HG02798 (cell line): ENCODE data around the gene ARAF.

Source experiments
- ATAC-seq: cut with Tn5 transposase; IDR thresholded peaks from one replicate; pipeline ENCODE4 v1.9.1; 2021; ENCODE audit warnings: mild to moderate bottlenecking; ENCODE audit not compliant: unreplicated experiment, poor library complexity

Gene ARAF

DNA sequence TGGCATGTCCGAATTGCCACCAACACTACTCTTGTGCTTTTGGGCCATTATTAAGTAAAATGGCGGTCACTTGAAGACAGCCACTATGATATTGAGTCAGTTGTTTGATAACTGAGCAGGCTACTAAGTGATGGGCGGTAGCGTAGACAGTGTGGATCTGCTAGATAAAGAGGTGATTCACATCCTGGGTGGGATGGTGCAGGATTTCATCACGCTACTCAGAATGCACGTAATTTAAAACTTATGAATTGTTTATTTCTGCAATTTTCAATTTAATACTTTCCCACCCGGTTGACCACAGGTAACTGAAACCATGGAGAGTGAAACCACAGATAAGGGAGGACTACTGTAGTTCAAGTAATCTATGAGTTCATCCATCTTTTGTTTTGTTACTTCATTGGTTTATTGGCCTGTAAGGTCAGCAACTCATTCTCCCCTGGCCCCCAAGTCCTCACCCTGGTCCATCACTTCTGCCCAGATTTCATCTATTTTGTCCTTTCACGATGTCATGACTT is 2.9 kb downstream of the ARAF start:
- no peak for ATAC-seq

DNA sequence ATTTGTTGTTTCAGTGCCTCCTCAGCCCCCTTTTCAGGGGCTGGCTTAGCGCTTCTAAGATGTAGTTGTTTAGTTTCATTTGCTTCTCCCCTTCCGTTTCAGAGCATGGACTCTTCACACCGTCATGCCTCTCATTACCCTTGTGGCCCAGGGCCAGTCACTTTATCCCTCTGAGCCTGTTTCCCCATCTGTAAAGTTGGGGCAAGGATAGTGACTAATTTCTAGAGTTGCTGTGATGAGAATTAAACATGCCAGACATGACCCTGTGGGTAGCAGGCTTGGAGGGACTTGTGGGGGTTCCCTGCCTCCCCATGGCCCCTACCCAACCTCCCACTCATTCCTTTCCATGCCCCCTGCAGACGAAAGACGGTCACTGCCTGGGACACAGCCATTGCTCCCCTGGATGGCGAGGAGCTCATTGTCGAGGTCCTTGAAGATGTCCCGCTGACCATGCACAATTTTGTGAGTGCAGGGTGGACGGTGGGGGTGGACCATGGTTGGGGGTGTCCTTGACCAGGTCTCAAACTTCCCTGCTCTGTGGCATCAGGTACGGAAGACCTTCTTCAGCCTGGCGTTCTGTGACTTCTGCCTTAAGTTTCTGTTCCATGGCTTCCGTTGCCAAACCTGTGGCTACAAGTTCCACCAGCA is 3.6 kb downstream of the ARAF start:
- ATAC-seq = no peak

DNA sequence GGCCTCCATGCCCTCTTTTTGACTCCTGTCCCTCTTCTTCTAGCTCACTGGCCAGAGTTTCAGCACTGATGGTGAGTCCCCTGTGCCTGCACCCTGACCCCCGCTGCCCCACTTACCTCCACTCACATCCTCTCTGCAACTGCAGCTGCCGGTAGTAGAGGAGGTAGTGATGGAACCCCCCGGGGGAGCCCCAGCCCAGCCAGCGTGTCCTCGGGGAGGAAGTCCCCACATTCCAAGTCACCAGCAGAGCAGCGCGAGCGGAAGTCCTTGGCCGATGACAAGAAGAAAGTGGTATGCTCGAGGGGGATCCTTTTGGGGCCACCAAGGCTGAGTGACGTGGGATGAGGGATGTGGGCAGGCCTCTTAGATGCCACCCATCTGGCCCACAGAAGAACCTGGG is 5.8 kb downstream of the ARAF start:
- no peak for ATAC-seq

DNA sequence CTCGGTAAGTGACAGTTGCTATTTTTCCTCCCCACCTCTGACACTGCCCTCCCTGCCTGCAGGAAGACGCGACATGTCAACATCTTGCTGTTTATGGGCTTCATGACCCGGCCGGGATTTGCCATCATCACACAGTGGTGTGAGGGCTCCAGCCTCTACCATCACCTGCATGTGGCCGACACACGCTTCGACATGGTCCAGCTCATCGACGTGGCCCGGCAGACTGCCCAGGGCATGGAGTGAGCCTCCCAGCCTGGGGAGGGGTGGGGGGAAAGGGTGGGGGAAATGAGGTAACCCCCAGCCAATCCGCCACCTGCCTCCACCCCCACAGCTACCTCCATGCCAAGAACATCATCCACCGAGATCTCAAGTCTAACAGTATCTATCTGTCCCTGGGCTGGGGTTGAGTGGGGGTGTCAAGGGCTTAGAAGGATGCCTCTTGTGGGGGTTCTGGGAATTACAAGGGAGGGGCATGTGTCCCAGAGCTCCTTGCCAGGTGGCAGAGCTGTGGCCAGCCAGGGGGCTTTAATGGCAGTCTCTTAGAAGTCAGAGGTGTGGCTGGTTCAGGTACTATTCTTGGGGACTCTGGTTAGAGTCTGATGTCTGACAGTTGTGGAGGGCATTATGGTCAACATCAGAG is 7.8 kb downstream of the ARAF start:
- ATAC-seq = no peak

DNA sequence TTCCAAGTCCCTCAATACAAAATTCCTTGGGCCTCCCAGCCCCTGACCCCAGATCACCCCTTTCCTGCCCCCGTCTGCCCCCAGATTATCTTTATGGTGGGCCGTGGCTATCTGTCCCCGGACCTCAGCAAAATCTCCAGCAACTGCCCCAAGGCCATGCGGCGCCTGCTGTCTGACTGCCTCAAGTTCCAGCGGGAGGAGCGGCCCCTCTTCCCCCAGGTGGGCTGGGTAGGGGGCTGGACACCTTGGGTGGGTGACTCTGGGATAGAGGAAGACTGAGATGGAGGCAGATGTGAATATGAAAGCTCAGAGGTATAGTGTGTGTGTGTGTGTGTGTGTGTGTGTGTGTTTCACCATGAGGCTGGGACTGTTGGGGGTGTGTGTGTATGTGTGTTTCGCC is 9.8 kb downstream of the ARAF start:
- no peak for ATAC-seq

DNA sequence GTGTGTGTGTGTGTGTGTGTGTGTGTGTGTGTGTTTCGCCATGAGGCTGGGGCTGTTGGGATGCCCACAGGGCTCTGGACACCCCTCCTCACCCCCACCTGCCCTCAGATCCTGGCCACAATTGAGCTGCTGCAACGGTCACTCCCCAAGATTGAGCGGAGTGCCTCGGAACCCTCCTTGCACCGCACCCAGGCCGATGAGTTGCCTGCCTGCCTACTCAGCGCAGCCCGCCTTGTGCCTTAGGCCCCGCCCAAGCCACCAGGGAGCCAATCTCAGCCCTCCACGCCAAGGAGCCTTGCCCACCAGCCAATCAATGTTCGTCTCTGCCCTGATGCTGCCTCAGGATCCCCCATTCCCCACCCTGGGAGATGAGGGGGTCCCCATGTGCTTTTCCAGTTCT is 10.2 kb downstream of the ARAF start:
- ATAC-seq = no peak

DNA sequence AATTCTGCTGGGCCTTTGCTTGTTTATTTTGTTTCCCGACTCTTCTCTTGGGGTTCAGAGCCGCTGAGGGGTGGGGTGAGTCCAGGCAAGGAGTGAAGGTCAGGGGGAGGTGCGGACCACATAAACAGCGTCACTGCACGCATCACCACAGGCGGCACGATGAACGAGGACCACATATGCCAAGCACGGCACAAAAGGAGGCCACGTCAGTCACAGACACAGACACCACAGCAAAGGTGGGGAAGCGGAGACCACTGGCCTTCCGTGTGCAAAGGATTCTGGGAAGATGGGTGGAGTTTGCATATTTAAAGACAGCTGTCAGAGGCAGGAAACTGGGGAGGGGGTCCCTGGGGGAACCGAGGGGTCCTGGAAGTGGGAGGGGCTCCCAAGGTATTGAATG is 10.9 kb downstream of the ARAF start:
- no peak for ATAC-seq

DNA sequence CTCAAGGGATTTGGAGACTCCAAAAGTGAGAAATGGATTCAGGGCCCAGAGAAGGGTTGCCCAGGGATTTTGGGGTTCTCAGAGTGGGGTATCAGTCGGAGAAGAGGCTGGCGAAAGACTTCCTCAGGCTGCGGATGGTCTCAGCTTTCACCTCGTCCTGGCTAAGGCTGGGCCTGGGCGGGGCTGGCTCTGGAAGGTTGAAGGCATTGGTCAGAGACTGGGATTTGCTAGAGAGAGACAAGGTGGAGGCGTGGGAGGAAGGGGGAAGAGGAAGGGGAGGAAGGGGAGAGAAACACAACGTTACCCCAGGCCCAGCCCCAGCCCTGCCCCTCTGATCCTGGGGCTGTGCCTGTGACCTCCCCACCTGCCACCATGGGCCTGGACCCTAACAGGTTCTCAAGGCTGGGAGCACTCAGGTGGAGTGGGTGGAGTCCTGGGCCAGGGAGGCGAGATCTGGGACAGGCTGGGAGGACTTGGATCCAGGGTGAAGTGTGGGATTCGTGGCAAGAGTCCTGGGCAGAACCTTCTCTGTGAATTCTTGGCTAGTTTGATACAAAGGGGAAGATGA is 11.9 kb downstream of the ARAF start:
- no peak for ATAC-seq

DNA sequence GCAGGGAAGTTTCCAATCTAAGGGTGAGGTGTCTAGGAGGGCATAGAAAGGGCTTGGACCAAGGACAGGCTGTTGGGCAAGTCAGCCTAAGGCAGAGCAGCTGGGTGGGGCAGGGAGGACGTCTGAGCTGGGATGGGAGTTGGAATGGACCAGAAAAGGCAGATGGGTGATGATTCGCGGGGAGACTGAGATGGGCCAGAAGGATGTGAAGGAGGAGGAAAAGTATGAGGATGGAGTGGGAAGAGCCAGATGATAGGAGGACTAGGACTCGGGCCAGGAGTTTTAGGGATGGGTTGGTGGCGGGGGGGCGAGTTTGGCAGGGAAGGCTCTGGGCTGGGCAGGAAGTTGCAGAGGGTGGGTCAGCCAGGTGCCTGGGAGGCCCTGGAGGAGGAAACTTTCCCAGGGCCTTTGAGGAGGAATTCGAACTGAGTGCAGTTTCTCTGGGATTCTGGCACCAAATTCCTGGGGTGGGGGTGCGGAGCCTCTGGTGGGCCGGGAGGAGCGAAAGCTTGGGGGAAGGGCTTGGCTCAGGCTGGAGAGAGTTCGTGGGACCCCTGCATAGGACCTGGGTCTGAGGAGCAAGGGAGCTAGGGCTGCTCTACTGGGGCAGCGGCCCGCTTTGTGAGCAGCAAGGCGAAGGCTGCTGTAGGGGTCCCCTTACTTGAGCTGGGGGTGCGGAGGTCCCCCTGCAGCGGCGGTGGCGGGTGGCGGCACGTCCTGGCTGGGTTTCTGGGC is 12.5 kb downstream of the ARAF start:
- no peak for ATAC-seq

DNA sequence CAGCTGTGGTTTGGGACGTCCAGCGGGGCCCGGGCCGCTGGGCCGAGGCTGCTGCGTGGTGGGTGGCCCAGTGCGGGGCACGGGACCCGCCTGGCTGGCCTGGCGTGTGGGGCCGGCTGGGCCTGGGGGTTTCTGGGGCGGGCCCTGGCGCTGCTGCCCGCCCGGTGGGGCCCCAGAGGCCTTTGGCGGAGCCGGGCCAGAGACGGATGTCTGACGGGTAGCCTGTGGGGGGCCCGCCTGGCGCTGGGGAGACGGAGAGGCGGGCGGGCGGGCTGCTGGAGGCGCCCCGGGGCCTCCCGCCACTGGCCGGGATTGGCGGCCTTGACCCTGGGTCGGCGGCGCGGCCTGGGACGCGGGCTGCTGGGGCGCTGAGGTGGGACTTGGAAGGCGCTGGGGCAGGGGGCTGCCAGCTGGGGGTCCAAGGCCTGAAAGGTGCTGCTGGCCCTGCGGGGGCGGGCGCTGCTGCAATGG is 13.1 kb downstream of the ARAF start:
- no peak for ATAC-seq

DNA sequence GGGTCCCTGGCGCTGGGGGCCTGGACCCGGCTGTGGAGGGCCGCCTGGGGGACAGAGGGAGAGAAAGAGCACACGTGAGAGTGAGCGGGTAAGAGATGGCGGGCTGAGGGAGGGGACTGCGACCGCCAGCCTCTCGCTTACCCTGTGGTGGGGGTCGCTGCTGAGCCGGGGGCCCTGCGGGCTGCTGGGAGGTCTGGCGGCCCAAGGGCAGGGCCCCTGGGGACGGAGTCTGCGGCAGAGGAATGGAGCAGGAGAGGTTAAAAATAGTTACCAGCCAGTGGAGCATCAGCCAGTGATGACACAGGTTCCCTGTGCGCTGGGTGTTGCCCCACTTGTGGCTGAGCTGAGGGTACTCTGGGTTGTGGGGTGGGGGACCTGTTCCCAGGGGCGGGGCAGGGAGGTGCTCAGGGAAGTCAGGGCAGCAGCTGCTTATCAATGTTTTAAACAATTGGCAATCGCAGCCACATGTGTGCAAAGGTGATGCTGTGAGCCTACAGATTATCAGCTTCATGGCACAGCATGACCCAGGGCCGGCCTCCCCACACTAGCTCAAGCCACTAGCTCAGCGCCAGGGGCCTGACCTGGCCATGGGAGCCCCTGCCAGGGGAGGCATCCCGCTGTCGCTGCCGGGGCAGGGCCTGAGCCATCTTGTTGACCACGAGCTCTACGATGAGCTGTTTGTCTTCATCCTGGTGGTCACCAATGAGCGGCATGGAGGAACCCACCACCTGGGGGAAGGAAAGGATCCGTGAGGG is 13.7 kb downstream of the ARAF start:
- ATAC-seq = no peak

DNA sequence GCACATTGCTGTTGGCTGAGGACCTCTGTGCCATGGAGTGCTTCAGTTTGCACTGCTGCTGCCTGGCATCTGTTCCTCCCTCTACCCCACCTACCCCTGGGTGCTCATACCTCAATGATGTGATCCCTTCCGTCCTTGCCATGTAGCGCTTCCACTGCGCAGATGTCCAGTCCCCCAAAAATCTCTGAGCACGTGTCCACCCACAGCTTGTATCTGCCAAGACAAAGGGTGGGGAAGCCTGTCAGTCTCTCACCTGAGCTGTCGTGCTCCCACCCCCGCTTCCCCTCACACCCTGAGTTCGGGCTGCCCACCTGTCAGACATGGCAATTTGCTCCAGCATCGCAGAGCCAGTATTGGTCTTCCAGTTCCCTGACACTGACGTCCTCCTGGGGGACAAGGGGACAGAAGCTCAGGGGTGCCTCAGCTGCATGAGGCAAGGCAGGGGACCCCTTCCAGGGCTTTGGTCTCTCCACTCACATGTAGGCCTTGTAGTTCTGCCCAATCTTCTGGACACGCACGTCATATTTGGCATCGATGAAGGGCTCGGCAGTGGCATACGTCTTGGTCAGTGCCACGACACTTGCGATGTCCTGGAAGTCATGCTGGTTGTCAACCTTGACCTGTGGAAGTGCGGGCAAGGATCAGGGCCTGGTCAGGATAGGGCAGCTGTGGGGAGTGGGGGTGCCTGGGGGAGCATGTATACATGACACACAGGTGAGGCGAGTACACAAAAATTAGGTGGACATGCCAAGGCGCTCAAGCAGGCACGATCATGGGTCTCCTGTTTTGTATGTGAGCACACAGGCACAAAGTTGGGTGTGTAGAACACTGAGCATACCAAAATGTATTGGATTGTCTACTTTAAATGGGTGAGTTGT is 15.3 kb downstream of the ARAF start:
- no peak for ATAC-seq

DNA sequence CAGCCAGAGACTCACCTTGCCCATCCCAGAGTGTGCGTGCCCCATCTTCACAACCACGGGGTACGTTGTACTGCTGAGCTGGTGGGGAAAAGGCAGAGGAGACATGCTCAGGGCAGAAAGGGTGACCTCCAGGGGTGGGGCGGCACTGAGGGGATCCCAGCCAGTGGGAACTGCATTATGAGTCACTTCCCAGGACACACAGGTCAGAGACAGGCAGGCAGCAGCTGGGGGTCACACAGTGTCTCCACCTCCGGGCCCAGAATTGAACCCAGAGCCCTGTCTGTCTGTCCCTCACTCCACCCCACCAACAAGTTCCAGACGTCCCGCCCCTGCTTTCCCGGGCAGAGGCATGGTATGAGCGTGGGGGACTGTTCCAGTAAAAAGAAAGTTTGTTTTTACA is 16.4 kb downstream of the ARAF start:
- no peak for ATAC-seq

DNA sequence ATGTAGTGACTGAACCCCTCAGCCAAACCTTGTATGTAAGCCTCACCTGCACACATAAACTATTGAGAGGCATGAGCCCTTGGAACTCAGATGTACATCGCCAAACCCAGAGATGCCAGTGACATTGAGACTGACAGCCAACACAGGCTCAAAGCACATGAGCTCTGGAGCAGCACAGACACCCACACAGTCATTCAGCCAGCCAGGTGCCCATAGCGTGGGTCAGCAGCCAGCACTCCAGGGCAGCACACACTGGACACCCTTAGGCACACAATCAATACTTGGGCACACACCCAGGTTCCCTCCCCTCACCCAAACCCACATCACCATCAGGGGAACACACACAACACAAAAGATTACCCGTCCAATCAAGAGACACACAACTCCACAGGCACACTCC is 16.9 kb downstream of the ARAF start:
- no peak for ATAC-seq

DNA sequence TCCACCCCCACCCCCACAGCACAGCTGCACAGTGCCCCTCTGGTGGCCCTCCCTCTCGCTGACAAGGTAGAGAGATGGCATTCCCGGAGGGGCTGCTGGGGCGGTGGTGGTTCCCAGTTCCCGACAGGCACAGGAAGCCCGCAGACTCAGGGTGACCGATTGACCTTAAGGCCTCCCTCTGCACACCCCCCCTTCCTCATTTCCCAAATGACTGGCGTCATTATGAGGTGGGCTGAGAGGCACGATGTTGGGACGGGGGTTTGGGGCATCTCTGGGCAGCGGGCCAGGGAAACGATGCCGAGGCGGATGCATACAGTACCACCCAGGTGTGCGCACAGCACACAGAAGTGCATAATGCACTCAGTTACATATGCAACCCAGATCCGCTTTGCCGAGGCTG is 17.7 kb downstream of the ARAF start:
- ATAC-seq = no peak

DNA sequence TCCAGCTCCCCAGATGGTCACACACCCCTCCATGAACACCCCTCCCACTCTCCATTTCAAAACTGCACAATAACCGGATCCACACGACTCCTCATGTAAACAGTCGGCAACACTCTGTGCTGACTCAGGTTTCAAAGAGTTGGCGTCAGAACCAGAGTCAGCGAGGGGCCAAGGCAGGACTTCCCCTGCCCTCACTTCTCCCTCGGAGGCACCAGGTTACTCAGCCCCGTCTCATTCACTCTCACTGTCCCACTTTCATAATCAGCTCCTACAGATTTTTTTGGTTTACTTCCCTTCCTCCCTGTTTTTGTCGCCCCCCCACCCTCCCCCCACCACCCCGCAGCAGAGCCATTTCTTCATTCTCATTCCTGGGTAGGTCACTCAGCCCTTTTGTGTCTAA is 18.5 kb downstream of the ARAF start:
- no peak for ATAC-seq

DNA sequence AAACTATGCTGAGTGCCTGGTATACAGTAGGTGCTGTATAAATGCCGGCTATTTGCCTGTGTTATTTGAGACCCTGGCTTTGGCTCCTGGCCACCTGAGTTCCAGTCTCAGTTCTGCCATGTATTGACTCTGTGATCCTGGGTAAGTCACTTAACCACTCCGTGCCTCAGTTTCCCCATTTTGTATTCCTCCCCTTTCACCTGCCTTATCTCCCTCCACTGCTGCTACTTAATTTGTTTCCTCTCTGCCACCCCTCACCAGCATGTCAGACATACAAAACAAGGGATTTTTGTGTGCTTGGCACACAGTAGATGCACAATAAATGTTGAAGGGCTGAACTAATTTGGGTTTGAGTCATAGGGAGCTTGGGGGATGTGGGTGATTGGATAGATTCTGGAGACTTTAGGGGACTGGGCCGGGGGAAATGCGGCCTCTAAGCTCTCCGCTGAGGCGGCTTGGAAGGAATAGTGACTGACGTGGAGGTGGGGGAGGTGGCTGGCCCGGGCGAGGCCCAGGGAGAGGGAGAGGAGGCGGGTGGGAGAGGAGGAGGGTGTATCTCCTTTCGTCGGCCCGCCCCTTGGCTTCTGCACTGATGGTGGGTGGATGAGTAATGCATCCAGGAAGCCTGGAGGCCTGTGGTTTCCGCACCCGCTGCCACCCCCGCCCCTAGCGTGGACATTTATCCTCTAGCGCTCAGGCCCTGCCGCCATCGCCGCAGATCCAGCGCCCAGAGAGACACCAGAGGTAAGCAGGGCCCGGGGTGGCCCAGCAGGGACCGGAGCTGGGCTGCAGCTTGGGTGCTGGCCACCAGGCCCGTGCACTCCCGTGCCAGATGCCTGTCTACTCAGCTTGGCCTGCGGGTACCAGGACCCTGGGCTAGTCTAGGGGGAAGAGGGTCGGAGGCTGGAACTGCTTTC is 21.0 kb downstream of the ARAF start, which contains the start of gene TIMP1:
TIMP1 (plus strand) TSS at position 706 of the 917 bp plus-strand sequence. CDS start 980 bp downstream, outside the sequence.
- peak; percentile 90 for ATAC-seq

DNA sequence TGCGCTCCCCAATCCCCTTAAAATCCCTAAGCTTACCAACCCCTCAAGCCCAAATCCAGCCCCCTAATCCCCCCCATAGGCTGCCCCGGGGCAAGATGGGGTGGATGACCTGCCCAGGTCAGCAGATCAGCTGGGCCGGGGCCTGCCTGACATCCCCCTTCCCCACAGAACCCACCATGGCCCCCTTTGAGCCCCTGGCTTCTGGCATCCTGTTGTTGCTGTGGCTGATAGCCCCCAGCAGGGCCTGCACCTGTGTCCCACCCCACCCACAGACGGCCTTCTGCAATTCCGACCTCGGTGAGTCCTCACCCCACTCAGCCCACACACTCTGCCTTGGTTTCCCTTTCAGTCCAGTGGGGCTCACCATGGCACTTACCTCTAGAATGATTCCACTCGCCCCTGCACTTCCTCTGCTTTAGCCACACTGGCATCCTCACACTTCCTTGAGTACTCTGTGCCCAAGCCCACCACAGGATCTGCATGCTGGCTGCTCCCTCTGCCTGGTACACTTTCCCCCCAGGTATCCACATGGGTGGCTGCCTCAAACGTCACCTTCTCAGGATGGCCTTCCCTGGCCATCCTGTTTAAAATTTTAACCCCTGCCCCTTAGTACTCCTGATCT is 22.3 kb downstream of the ARAF start:
- no peak for ATAC-seq
